Ramos (cell line): Measurements from ENCODE around the gene MARCKSL1.
"Not testable (repeated sequence)": the region's sequence is repeated elsewhere in the genome, so short reads cannot be mapped to it uniquely, and the experiment has no call there.

Source experiments
- in situ Hi-C: fragments of 300-500 bp; cut with MboI; formaldehyde crosslinking; loops from one replicate; pipeline ENCODE4 v1.14.3; 2022; ENCODE audit warnings: low sequenced_read_pairs; ENCODE audit not compliant: unreplicated experiment

Gene MARCKSL1

GRCh38 chr1:32334274-32334861 lies 1.7 kb downstream of the MARCKSL1 start:
- in situ Hi-C loops = no loop called here

GRCh38 chr1:32333251-32333963 lies 2.6 kb downstream of the MARCKSL1 start:
- in situ Hi-C loops = no loop called here

- in situ Hi-C loops = no loop called here
Measured at GRCh38 chr1:32332290-32333079, 3.5 kb downstream of the MARCKSL1 start.

GRCh38 chr1:32331549-32331948 lies 4.5 kb downstream of the MARCKSL1 start:
- in situ Hi-C loops = no loop called here

GRCh38 chr1:32330558-32331151 lies 5.4 kb downstream of the MARCKSL1 start:
- in situ Hi-C loops = no loop called here

GRCh38 chr1:32329931-32330466 lies 6.0 kb downstream of the MARCKSL1 start:
- in situ Hi-C loops = loop anchor here (10.0 kb wide), 1 partner anchor 115 kb away; no protein-coding TSS in a partner anchor

- in situ Hi-C loops = loop anchor here (10.0 kb wide), 1 partner anchor 112 kb away; no protein-coding TSS in a partner anchor
Measured at GRCh38 chr1:32327204-32327603, 8.8 kb downstream of the MARCKSL1 start.

- in situ Hi-C loops = loop anchor here (10.0 kb wide), 1 partner anchor 107 kb away; no protein-coding TSS in a partner anchor
Measured at GRCh38 chr1:32321712-32322291, 14.2 kb downstream of the MARCKSL1 start.

GRCh38 chr1:32318127-32318869 lies 17.7 kb downstream of the MARCKSL1 start:
- in situ Hi-C loops = no loop called here

GRCh38 chr1:32316903-32317277 lies 19.1 kb downstream of the MARCKSL1 start:
- in situ Hi-C loops = no loop called here

- in situ Hi-C loops = no loop called here
Measured at GRCh38 chr1:32311709-32312393, 24.2 kb downstream of the MARCKSL1 start.

- in situ Hi-C loops = no loop called here
Measured at GRCh38 chr1:32309960-32310359, 26.1 kb downstream of the MARCKSL1 start.

- in situ Hi-C loops = no loop called here
Measured at GRCh38 chr1:32307324-32307723, 28.7 kb downstream of the MARCKSL1 start.

- in situ Hi-C loops = no loop called here
Measured at GRCh38 chr1:32305310-32305709, 30.7 kb downstream of the MARCKSL1 start.

GRCh38 chr1:32303997-32304622 lies 31.9 kb downstream of the MARCKSL1 start:
- in situ Hi-C loops = no loop called here

GRCh38 chr1:32303358-32303757 lies 32.7 kb downstream of the MARCKSL1 start:
- in situ Hi-C loops = no loop called here

GRCh38 chr1:32299327-32299726 lies 36.7 kb downstream of the MARCKSL1 start:
- in situ Hi-C loops = no loop called here

GRCh38 chr1:32298211-32298610 lies 37.8 kb downstream of the MARCKSL1 start:
- in situ Hi-C loops = not testable (repeated sequence)
